HEK293T (cell line): ENCODE data around the gene CNST.
"Not testable (repeated sequence)": the region's sequence is repeated elsewhere in the genome, so short reads cannot be mapped to it uniquely, and the experiment has no call there.

Experiments
- CTCF ChIA-PET: fragments of 350-600 bp; formaldehyde crosslinking; extraction: SDS; loops from one replicate; lab custom pipeline; 2021; ENCODE audit warnings: antibody characterized with exemption, inconsistent platforms; lab: Yijun Ruan, JAX
- POLR2A ChIA-PET: fragments of 350-600 bp; formaldehyde crosslinking; extraction: SDS; loops from one replicate; lab custom pipeline; 2020; ENCODE audit warnings: antibody characterized with exemption, inconsistent platforms; lab: Yijun Ruan, JAX
- DNase-seq: peaks from one replicate; pipeline ENCODE4 v3.0.0; 2012; ENCODE audit warnings: mixed read lengths; ENCODE audit errors: extremely low spot score
- ARNT ChIP-seq: fragments of 450-650 bp; IDR thresholded peaks from 2 replicates; pipeline ENCODE4 v1.6.1; 2017; ENCODE audit warnings: mild to moderate bottlenecking
- BHLHE40 ChIP-seq: fragments of 450-650 bp; IDR thresholded peaks from 2 replicates; pipeline ENCODE4 v1.6.1; 2016; ENCODE audit warnings: mild to moderate bottlenecking, moderate library complexity, borderline replicate concordance
- CTBP1 ChIP-seq: fragments of 450-650 bp; IDR thresholded peaks from 2 replicates; pipeline ENCODE4 v1.6.1; 2016; ENCODE audit warnings: borderline replicate concordance
- ELF4 ChIP-seq: fragments of 450-650 bp; IDR thresholded peaks from 2 replicates; pipeline ENCODE4 v1.6.1; 2017; ENCODE audit warnings: antibody characterized with exemption
- FOXA1 ChIP-seq: fragments of 450-650 bp; IDR thresholded peaks from 2 replicates; pipeline ENCODE4 v1.6.1; 2016; ENCODE audit warnings: mild to moderate bottlenecking
- FOXK2 ChIP-seq: fragments of 450-650 bp; IDR thresholded peaks from 2 replicates; pipeline ENCODE4 v1.6.1; 2016; ENCODE audit warnings: mild to moderate bottlenecking
- FOXM1 ChIP-seq: fragments of 450-650 bp; IDR thresholded peaks from 2 replicates; pipeline ENCODE4 v1.6.1; 2017; ENCODE audit warnings: mild to moderate bottlenecking, borderline replicate concordance
- HDGF ChIP-seq: fragments of 450-650 bp; IDR thresholded peaks from 2 replicates; pipeline ENCODE4 v1.6.1; 2017; ENCODE audit warnings: antibody characterized with exemption, borderline replicate concordance
- L3MBTL2 ChIP-seq: fragments of 450-650 bp; conservative IDR thresholded peaks from 2 replicates; pipeline ENCODE4 v1.6.1; 2016; ENCODE audit warnings: mild to moderate bottlenecking
- LEF1 ChIP-seq: fragments of 450-650 bp; IDR thresholded peaks from 2 replicates; pipeline ENCODE4 v1.6.1; 2017; ENCODE audit warnings: mild to moderate bottlenecking, borderline replicate concordance
- NFRKB ChIP-seq: fragments of 450-650 bp; IDR thresholded peaks from 2 replicates; pipeline ENCODE4 v1.6.1; 2016; ENCODE audit warnings: mild to moderate bottlenecking, moderate library complexity
- PKNOX1 ChIP-seq: fragments of 450-650 bp; IDR thresholded peaks from 2 replicates; pipeline ENCODE4 v1.6.1; 2016
- SP1 ChIP-seq: fragments of 450-650 bp; IDR thresholded peaks from 2 replicates; pipeline ENCODE4 v1.6.1; 2017
- SUZ12 ChIP-seq: fragments of 450-650 bp; IDR thresholded peaks from 2 replicates; pipeline ENCODE4 v1.6.1; 2016; ENCODE audit warnings: mild to moderate bottlenecking
- TARDBP ChIP-seq: fragments of 450-650 bp; IDR thresholded peaks from 2 replicates; pipeline ENCODE4 v1.6.1; 2016
- ZNF384 ChIP-seq: fragments of 450-650 bp; IDR thresholded peaks from 2 replicates; pipeline ENCODE4 v1.6.1; 2016

CNST gene

GRCh38 chr1:246564839-246565750 is 1.2 kb upstream of the CNST start:
- no peak for TF ChIP-seq SUZ12
- TF ChIP-seq FOXM1: no peak
- TF ChIP-seq HDGF: no peak
- TF ChIP-seq ZNF384: no peak
- TF ChIP-seq ARNT: no peak
- no peak for TF ChIP-seq BHLHE40
- no peak for DNase-seq
- POLR2A ChIA-PET: no interaction called here
- CTCF ChIA-PET: no interaction called here

- peak; percentile 13 for DNase-seq
- CTCF ChIA-PET: no interaction called here
These were observed 517 bp upstream of the CNST start for GRCh38 chr1:246565751-246566127.

GRCh38 chr1:246566813-246567645 is 773 bp downstream of the CNST start:
- ChIA-PET CTCF (no interaction called here), POLR2A (no interaction called here)
- no peak for TF ChIP-seq TARDBP
- no peak for TF ChIP-seq SUZ12
- TF ChIP-seq NFRKB: no peak
- DNase-seq: no peak

More at GRCh38 chr1:246565751-246566127, 517 bp upstream of the CNST start:
- POLR2A ChIA-PET: no interaction called here
- TF ChIP-seq L3MBTL2 (no peak; the same call in 1 of the 2 replicates), SP1 (no peak), ARNT (no peak), FOXA1 (no peak), SUZ12 (no peak)

- POLR2A ChIA-PET: no interaction called here
- CTCF ChIA-PET: no interaction called here
- TF ChIP-seq ARNT: no peak
- no peak for TF ChIP-seq NFRKB
- TF ChIP-seq SP1: no peak
- TF ChIP-seq PKNOX1: no peak
- no peak for TF ChIP-seq BHLHE40
- TF ChIP-seq ZNF384: no peak
- TF ChIP-seq CTBP1: no peak
- no peak for TF ChIP-seq FOXA1
- no peak for TF ChIP-seq TARDBP
- no peak for TF ChIP-seq HDGF
- no peak for TF ChIP-seq L3MBTL2
- no peak for TF ChIP-seq LEF1
- TF ChIP-seq SUZ12: no peak
- no peak for TF ChIP-seq FOXM1
- TF ChIP-seq ELF4: no peak
- no peak for TF ChIP-seq FOXK2
- no peak for DNase-seq
These were observed 1.5 kb downstream of the CNST start for GRCh38 chr1:246567646-246568235.

- ChIA-PET CTCF (no interaction called here), POLR2A (no interaction called here)
- TF ChIP-seq HDGF (no peak), BHLHE40 (no peak), FOXK2 (no peak), PKNOX1 (no peak), SP1 (no peak), NFRKB (no peak), ZNF384 (no peak), TARDBP (no peak), ARNT (no peak), FOXM1 (no peak), ELF4 (no peak), CTBP1 (no peak), SUZ12 (no peak), FOXA1 (no peak), LEF1 (no peak), L3MBTL2 (no peak)
- DNase-seq: no peak
These were observed 3.3 kb downstream of the CNST start for GRCh38 chr1:246569248-246570238.

GRCh38 chr1:246571309-246571708 is 5.1 kb downstream of the CNST start:
- DNase-seq, POLR2A ChIA-PET, CTCF ChIA-PET: not testable (repeated sequence)
